SK-N-SH (cell line): ENCODE data around the gene SMIM8. TPM values are rescaled to one million over a fixed set of nuclear protein-coding genes. Genes with fewer than 3 reads are reported as not detected.

Experiments used
- CTCF ChIA-PET: fragments of 300-600, 350-600 bp; formaldehyde crosslinking; extraction: SDS; loops from one replicate; lab custom pipeline; 2021; lab: Yijun Ruan, JAX
- POLR2A ChIA-PET: fragments of 350-600 bp; sonication (Branson Sonifier 250); formaldehyde crosslinking; extraction: SDS; loops from one replicate; lab custom pipeline; 2020; ENCODE audit warnings: antibody characterized with exemption, inconsistent platforms; lab: Yijun Ruan, JAX
- DNase-seq: peaks from one replicate; pipeline ENCODE4 v3.0.0; 2012
- H2AFZ ChIP-seq: fragments of 200-600 bp; sonication (generic); 2 replicates; pipeline ENCODE4 v1.8.1; 2016; ENCODE audit warnings: antibody characterized with exemption, mild to moderate bottlenecking, low read depth
- H3F3A ChIP-seq: fragments of 200-600 bp; sonication (generic); replicated peaks from 2 replicates; pipeline ENCODE3; 2016; ENCODE audit warnings: antibody characterized with exemption, mild to moderate bottlenecking; ENCODE audit not compliant: insufficient read depth
- H3K27ac ChIP-seq, 2 experiments: fragments of 200-500 bp in 1 of 2; fragments of 200-600 bp in 1 of 2; sonication (Bioruptor generic) in 1 of 2; sonication (generic), shearing (Covaris generic) in 1 of 2; 2 replicates each; pipeline versions ENCODE4 v1.5.1 to v1.6.1; 2014 to 2016; ENCODE audit warnings: low read depth in 2 of 2, inconsistent platforms in 1 of 2, low read length in 1 of 2, mild to moderate bottlenecking in 1 of 2, mixed read lengths in 1 of 2
- H3K27me3 ChIP-seq: fragments of 200-600 bp; sonication (generic), shearing (Covaris generic); 2 replicates; pipeline ENCODE4 v1.6.1; 2016; ENCODE audit warnings: mixed run types; ENCODE audit not compliant: insufficient read depth
- H3K36me3 ChIP-seq, 2 experiments: fragments of 200-500 bp in 1 of 2; fragments of 200-600 bp in 1 of 2; sonication (Bioruptor generic) in 1 of 2; sonication (generic) in 1 of 2; replicated peaks in 1 of 2; 2 replicates each; pipeline versions ENCODE3 to v1.5.1; 2014 to 2016; ENCODE audit warnings: low read length in 1 of 2, mild to moderate bottlenecking in 1 of 2; ENCODE audit not compliant: insufficient read depth in 2 of 2, control insufficient read depth in 1 of 2
- H3K4me1 ChIP-seq, 2 experiments: fragments of 200-500 bp in 1 of 2; fragments of 200-600 bp in 1 of 2; sonication (Bioruptor generic) in 1 of 2; sonication (generic), shearing (Covaris generic) in 1 of 2; 2 replicates each; pipeline versions ENCODE4 v1.5.1 to v1.6.1; 2014 to 2016; ENCODE audit warnings: low read depth in 1 of 2, low read length in 1 of 2, mixed run types in 1 of 2; ENCODE audit not compliant: insufficient read depth in 2 of 2, control insufficient read depth in 1 of 2
- H3K4me2 ChIP-seq: fragments of 200-600 bp; sonication (generic), shearing (Covaris generic); 2 replicates; pipeline ENCODE4 v1.6.1; 2017; ENCODE audit warnings: mixed run types
- H3K4me3 ChIP-seq, 2 experiments: fragments of 200-500 bp in 1 of 2; fragments of 200-600 bp in 1 of 2; sonication (Bioruptor generic) in 1 of 2; sonication (generic), shearing (Covaris generic) in 1 of 2; 2 replicates each; pipeline versions ENCODE4 v1.5.1 to v1.8.1; 2014 to 2016; ENCODE audit warnings: low read depth in 2 of 2, inconsistent platforms in 1 of 2, low read length in 1 of 2, mild to moderate bottlenecking in 1 of 2, mixed read lengths in 1 of 2, moderate library complexity in 1 of 2
- H3K79me2 ChIP-seq: fragments of 200-600 bp; sonication (generic); 2 replicates; pipeline ENCODE4 v1.8.1; 2017; ENCODE audit warnings: mild to moderate bottlenecking; ENCODE audit not compliant: insufficient read depth
- H3K9ac ChIP-seq: fragments of 200-600 bp; sonication (generic); 2 replicates; pipeline ENCODE4 v1.6.1; 2017; ENCODE audit warnings: mixed run types
- H3K9me2 ChIP-seq: fragments of 200-600 bp; sonication (generic); 2 replicates; pipeline ENCODE4 v1.6.1; 2017; ENCODE audit warnings: mixed run types
- H3K9me3 ChIP-seq: fragments of 200-600 bp; sonication (generic); 2 replicates; pipeline ENCODE4 v1.6.1; 2017; ENCODE audit warnings: mixed run types, mild to moderate bottlenecking, moderate library complexity
- H4K20me1 ChIP-seq: fragments of 200-600 bp; sonication (generic); 2 replicates; pipeline ENCODE4 v1.6.1; 2017; ENCODE audit warnings: mild to moderate bottlenecking, mixed run types; ENCODE audit not compliant: insufficient read depth
- CHD2 ChIP-seq: fragments of 150-350 bp; IDR thresholded peaks from 2 replicates; pipeline ENCODE4 v1.6.1; 2018; ENCODE audit warnings: low read length; ENCODE audit not compliant: partially characterized antibody
- ELF1 ChIP-seq: IDR thresholded peaks from 2 replicates; pipeline ENCODE4 v1.4.0; 2012
- EP300 ChIP-seq, 2 experiments: IDR thresholded peaks; 2 replicates each; pipeline versions ENCODE4 v1.4.0 to v1.6.1; 2012; ENCODE audit warnings: borderline replicate concordance in 1 of 2, low read depth in 1 of 2, low read length in 1 of 2
- GABPA ChIP-seq: IDR thresholded peaks from 2 replicates; pipeline ENCODE4 v1.4.0; 2012; ENCODE audit warnings: low read depth, mild to moderate bottlenecking
- JUND ChIP-seq: IDR thresholded peaks from 2 replicates; pipeline ENCODE4 v1.4.0; 2012
- MXI1 ChIP-seq: IDR thresholded peaks from 2 replicates; pipeline ENCODE4 v1.6.1; 2012; ENCODE audit warnings: mild to moderate bottlenecking, low read depth, low read length, improper control_type of control experiment
- NFIC ChIP-seq: IDR thresholded peaks from 2 replicates; pipeline ENCODE4 v1.4.0; 2012; ENCODE audit warnings: borderline replicate concordance
- NRF1 ChIP-seq: IDR thresholded peaks from 2 replicates; pipeline ENCODE4 v1.6.1; 2012; ENCODE audit warnings: low read depth, mild to moderate bottlenecking, low read length
- RAD21 ChIP-seq: IDR thresholded peaks from 2 replicates; pipeline ENCODE4 v1.6.1; 2012; ENCODE audit warnings: mild to moderate bottlenecking, low read length
- RXRA ChIP-seq: IDR thresholded peaks from 2 replicates; pipeline ENCODE4 v1.4.0; 2012; ENCODE audit warnings: low read depth, mild to moderate bottlenecking, borderline replicate concordance
- SIN3A ChIP-seq: IDR thresholded peaks from 2 replicates; pipeline ENCODE4 v1.6.1; 2012; ENCODE audit warnings: low read depth, mild to moderate bottlenecking, low read length, moderate library complexity, borderline replicate concordance
- SMC3 ChIP-seq: IDR thresholded peaks from 2 replicates; pipeline ENCODE4 v1.6.1; 2012; ENCODE audit warnings: low read depth, low read length, improper control_type of control experiment
- YY1 ChIP-seq: IDR thresholded peaks from 2 replicates; pipeline ENCODE4 v1.4.0; 2012; ENCODE audit warnings: low read depth, mild to moderate bottlenecking
- ZBTB33 ChIP-seq: IDR thresholded peaks from 2 replicates; pipeline ENCODE4 v1.4.0; 2012; ENCODE audit warnings: low read depth, borderline replicate concordance
- WGBS: methylation state at CpG from one replicate; pipeline ENCODE4 v1.1.6; 2017; ENCODE audit warnings: low lambda C conversion rate; 5-methylcytosine and 5-hydroxymethylcytosine counted together
- polyA plus RNA-seq, 3 experiments: library from polyadenylated mRNA; depleted of rRNA; stranded (reverse); fragments of >200 nt; gene quantifications; 2 replicates each; pipeline ENCODE4 v1.2.3, GENCODE V29; 2012
- TF ChIP-seq, protein P1 (sequence below): fragments of 150-350 bp; IDR thresholded peaks from 2 replicates; pipeline ENCODE4 v1.6.1; 2017; ENCODE audit warnings: antibody characterized with exemption, low read length, low read depth, borderline replicate concordance
- TF ChIP-seq, protein P2 (sequence below): fragments of 200-600 bp; sonication (generic); IDR thresholded peaks from 2 replicates; pipeline ENCODE4 v1.6.1; 2017; ENCODE audit warnings: antibody characterized with exemption, mild to moderate bottlenecking, moderate library complexity

The SMIM8 gene
- polyA plus RNA-seq, 1 of the 3 experiments (the other 2 are of a cell fraction): 1.6 TPM

DNA sequence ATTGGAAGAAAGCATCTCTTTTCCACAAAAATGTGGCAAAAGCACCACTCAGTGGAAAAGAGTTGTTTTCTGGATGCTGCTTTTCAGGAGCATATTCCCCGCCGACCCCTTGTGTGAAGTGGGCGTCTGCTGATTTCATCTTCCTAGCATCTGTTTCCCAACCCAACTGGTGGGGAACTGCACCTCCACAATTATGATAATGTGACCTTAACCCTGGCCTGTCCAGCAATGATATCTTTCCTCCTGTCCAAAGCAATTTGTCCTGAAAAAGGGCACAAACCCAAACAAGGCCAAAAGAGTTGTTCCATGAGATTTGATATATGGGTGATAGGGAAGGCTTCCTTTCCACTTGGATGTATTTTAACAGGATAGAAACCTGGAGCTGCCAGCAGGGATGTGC, 7.3 kb upstream of the SMIM8 start:
- 71% methylated on average over 3 of the region's 3 CpGs for WGBS

GRCh38 chr6:87319271-87319987, 3.0 kb upstream of the SMIM8 start:
- CTCF ChIA-PET: no interaction called here
- Histone ChIP-seq H3K4me1 (no peaks in the 10 kb centered on the region; a peak in 1 of 4 replicates), H3K9me2 (no peaks in the 10 kb centered on the region), H3K4me2 (no peak overlapping the region), H3K9me3 (no peaks in the 10 kb centered on the region), H4K20me1 (no peaks in the 10 kb centered on the region), H3K27me3 (no peaks in the 10 kb centered on the region), H2AFZ (no peak overlapping the region), H3K79me2 (peaks cover 17% of the 10 kb centered on the region), H3K4me3 (no peak overlapping the region), H3K36me3 (no peaks in the 10 kb centered on the region), H3F3A (no peaks in the 10 kb centered on the region), H3K9ac (no peak overlapping the region), H3K27ac (no peak overlapping the region)
- no peak for DNase-seq
- POLR2A ChIA-PET: no interaction called here
- WGBS: 22% methylated on average over 3 of the region's 3 CpGs
- TF ChIP-seq, protein P1, sequence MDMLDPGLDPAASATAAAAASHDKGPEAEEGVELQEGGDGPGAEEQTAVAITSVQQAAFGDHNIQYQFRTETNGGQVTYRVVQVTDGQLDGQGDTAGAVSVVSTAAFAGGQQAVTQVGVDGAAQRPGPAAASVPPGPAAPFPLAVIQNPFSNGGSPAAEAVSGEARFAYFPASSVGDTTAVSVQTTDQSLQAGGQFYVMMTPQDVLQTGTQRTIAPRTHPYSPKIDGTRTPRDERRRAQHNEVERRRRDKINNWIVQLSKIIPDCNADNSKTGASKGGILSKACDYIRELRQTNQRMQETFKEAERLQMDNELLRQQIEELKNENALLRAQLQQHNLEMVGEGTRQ: no peak
- TF ChIP-seq JUND: no peak
- TF ChIP-seq SIN3A: no peak
- TF ChIP-seq YY1: no peak
- no peak for TF ChIP-seq NRF1
- no peak for TF ChIP-seq ELF1
- TF ChIP-seq ZBTB33: no peak
- TF ChIP-seq, protein P2, sequence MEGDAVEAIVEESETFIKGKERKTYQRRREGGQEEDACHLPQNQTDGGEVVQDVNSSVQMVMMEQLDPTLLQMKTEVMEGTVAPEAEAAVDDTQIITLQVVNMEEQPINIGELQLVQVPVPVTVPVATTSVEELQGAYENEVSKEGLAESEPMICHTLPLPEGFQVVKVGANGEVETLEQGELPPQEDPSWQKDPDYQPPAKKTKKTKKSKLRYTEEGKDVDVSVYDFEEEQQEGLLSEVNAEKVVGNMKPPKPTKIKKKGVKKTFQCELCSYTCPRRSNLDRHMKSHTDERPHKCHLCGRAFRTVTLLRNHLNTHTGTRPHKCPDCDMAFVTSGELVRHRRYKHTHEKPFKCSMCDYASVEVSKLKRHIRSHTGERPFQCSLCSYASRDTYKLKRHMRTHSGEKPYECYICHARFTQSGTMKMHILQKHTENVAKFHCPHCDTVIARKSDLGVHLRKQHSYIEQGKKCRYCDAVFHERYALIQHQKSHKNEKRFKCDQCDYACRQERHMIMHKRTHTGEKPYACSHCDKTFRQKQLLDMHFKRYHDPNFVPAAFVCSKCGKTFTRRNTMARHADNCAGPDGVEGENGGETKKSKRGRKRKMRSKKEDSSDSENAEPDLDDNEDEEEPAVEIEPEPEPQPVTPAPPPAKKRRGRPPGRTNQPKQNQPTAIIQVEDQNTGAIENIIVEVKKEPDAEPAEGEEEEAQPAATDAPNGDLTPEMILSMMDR: no peak
- TF ChIP-seq CHD2: no peak
- no peak for TF ChIP-seq EP300 (IDR thresholded peaks at IDR 0.05; ENCODE audit: borderline replicate concordance in 1 of 2, low read depth in 1 of 2, low read length in 1 of 2)
- TF ChIP-seq RAD21: no peak
- no peak for TF ChIP-seq NFIC
- TF ChIP-seq MXI1: no peak

More for the DNA sequence above, 7.3 kb upstream of the SMIM8 start:
- Histone ChIP-seq H2AFZ (no peak overlapping the region), H3K4me3 (no peak overlapping the region)
- TF ChIP-seq ZBTB33: no peak
- no peak for TF ChIP-seq GABPA
- no peak for TF ChIP-seq SMC3
- no peak for TF ChIP-seq RXRA
- no peak for TF ChIP-seq ELF1
- TF ChIP-seq, all 33 proteins: peak for 0
- no peaks in the 10 kb centered on the region for H4K20me1 ChIP-seq
- no peaks in the 10 kb centered on the region for H3K79me2 ChIP-seq
- H3K27ac ChIP-seq: no peak overlapping the region
- H3K4me1 ChIP-seq: no peaks in the 10 kb centered on the region; a peak in 1 of 4 replicates
- DNase-seq: no peak
- H3K36me3 ChIP-seq: no peaks in the 10 kb centered on the region
- H3K9me3 ChIP-seq: no peaks in the 10 kb centered on the region
- H3K9me2 ChIP-seq: no peaks in the 10 kb centered on the region
- H3K27me3 ChIP-seq: no peaks in the 10 kb centered on the region
- ChIA-PET CTCF (interaction anchor here (0.8 kb wide), 1 partner anchor 41 kb away, joined by 3 read pairs; no protein-coding TSS in a partner anchor), POLR2A (no interaction called here)
- H3K4me2 ChIP-seq: no peak overlapping the region
- H3F3A ChIP-seq: no peaks in the 10 kb centered on the region
- H3K9ac ChIP-seq: no peak overlapping the region
